ENCODE measurements around the gene SMIM29.

The SMIM29 gene

DNA sequence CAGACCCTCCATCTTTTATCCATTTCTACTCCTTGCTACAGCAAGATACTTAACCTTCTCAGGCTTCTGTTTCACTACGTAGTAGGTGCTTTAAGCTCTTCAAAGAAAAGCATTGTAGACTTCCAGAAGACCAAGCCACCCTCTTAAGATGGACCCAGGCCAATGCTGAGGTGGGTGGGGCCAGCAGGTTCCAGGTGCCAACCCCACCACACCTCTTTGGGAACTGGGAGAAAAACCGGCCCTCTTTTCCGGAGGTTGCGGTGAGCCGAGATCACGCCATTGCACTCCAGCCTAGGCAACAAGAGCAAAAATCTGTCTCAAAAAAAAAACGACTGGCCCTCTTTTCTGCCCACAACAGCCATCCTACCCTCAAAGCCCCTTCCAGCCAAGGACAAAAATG is 22.7 kb downstream of the SMIM29 start:
- Histone ChIP-seq H3K27me3 (replicated peaks; ENCODE audit: control insufficient read depth, insufficient read depth, low read length) (no peaks in the 10 kb centered on the region), H3K36me3 (ENCODE audit: control insufficient read depth, insufficient read depth, low read length) (no peaks in the 10 kb centered on the region), H3K4me3 (replicated peaks; ENCODE audit: low read depth, low read length) (no peak overlapping the region)
- TF ChIP-seq, protein P1, sequence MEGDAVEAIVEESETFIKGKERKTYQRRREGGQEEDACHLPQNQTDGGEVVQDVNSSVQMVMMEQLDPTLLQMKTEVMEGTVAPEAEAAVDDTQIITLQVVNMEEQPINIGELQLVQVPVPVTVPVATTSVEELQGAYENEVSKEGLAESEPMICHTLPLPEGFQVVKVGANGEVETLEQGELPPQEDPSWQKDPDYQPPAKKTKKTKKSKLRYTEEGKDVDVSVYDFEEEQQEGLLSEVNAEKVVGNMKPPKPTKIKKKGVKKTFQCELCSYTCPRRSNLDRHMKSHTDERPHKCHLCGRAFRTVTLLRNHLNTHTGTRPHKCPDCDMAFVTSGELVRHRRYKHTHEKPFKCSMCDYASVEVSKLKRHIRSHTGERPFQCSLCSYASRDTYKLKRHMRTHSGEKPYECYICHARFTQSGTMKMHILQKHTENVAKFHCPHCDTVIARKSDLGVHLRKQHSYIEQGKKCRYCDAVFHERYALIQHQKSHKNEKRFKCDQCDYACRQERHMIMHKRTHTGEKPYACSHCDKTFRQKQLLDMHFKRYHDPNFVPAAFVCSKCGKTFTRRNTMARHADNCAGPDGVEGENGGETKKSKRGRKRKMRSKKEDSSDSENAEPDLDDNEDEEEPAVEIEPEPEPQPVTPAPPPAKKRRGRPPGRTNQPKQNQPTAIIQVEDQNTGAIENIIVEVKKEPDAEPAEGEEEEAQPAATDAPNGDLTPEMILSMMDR (IDR thresholded peaks at IDR 0.05; ENCODE audit: insufficient read depth, low read length, poor library complexity, severe bottlenecking) = no peak
- DNase-seq (ENCODE audit: extremely low read depth, insufficient read length) = no peak

DNA sequence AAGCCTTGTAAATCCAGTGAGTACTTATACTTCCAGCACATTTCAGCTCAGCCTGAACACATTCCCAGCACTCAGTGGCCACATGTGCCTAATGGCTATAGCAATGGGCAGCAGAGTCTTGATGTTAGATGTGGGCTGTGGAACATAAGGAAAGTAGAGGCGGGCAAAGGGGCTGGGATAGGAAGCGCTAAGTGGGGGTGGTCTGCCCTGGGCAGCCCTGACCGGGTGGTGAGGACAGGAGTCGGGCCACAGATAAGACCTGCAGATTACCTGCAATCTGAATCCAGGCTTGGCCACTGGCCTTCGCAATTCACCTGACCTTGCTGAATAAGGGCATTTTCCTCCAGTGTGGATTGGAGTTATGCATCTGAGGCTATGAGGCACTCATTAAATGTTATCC is 23.3 kb downstream of the SMIM29 start:
- TF ChIP-seq, protein P1 (IDR thresholded peaks at IDR 0.05; ENCODE audit: insufficient read depth, low read length, poor library complexity, severe bottlenecking) = no peak
- no peak for DNase-seq (ENCODE audit: extremely low read depth, insufficient read length)
- Histone ChIP-seq H3K27me3 (replicated peaks; ENCODE audit: control insufficient read depth, insufficient read depth, low read length) (no peaks in the 10 kb centered on the region), H3K36me3 (ENCODE audit: control insufficient read depth, insufficient read depth, low read length) (no peaks in the 10 kb centered on the region), H3K4me3 (replicated peaks; ENCODE audit: low read depth, low read length) (no peak overlapping the region)

DNA sequence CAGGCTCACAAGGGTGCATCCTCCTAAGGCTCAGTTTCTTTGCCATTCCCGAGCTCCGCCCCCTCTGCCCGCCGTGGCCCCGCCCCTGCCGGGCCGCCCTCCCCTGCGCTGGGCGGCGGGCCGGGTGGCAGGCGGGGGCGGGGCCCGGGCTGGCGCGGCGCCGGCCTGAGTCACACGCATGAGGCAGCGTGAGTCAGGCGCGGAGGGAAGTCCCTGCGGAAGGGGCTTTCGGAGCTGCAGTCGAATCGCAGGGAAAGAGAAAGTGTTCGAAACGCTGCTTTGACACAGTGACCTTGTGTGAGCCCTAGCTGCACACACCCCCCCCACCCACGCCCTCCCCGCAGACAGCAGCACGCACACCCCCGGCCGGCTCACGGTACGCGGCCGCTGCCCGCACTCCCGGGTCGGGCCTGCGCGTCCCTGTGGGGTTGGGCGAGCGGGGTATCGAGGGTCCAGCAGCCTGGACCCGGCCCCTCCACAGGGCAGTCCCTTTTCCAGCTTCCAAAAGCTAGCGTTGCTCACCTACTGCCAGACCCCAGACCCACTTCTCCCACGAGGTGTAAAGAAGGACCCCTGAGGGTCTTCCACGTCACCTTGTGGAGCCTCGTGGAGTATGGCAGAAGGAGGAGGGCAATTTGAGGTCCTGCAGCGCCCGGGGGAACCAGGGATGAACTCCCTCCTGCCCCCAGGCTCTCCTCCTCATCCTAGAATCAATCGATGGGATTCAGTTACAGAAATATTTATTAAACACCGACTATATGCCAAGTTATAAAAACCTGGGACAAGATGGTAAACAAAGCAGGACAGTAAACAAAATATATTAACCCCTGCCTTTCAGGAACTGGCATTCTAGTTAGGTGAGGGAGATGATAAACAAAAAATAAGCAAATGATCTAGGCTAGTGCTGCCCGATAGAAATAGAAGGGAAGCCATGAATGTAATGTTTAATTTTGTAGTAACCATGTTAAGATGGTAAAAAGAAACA is 24.6 kb downstream of the SMIM29 start:
- Histone ChIP-seq H3K27me3 (replicated peaks; ENCODE audit: control insufficient read depth, insufficient read depth, low read length) (no peaks in the 10 kb centered on the region), H3K4me3 (replicated peaks; ENCODE audit: low read depth, low read length) (peak overlapping the region; percentile 68), H3K36me3 (ENCODE audit: control insufficient read depth, insufficient read depth, low read length) (no peaks in the 10 kb centered on the region)
- TF ChIP-seq, protein P1 (IDR thresholded peaks at IDR 0.05; ENCODE audit: insufficient read depth, low read length, poor library complexity, severe bottlenecking) = no peak
- DNase-seq (ENCODE audit: extremely low read depth, insufficient read length) = peak; percentile 92

DNA sequence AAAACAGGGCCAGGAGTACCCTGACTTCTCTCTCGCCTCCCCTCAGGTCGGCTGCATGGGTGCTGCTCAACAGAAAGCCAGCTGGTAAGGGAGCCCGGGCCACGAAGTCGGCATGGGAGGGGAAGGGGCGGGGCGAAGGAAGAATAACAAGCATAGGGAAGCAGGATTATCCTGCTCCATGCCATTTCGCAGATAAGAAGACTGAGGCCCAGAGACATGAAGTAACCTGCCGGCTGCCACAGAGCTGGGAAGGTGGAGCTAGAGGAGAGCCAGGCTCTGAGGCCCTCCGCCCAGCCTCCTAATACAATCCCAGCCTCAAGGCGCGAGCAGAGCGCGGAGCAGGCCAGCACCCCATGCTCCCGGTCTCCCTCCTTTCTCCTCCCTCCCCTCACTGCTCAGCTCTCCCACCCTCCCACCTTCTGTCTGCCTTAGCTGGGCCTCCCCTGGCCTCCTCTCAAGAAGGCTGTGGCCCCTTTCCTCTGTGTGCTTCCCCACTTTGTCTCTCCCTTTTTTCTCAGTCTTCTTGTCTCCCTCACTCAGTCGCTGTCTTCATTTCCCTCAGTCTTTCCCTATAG is 25.3 kb downstream of the SMIM29 start:
- DNase-seq (ENCODE audit: extremely low read depth, insufficient read length) = no peak
- Histone ChIP-seq H3K4me3 (replicated peaks; ENCODE audit: low read depth, low read length) (peak overlapping the region; percentile 19), H3K36me3 (ENCODE audit: control insufficient read depth, insufficient read depth, low read length) (no peaks in the 10 kb centered on the region), H3K27me3 (replicated peaks; ENCODE audit: control insufficient read depth, insufficient read depth, low read length) (no peaks in the 10 kb centered on the region)
- TF ChIP-seq, protein P1 (IDR thresholded peaks at IDR 0.05; ENCODE audit: insufficient read depth, low read length, poor library complexity, severe bottlenecking) = no peak

DNA sequence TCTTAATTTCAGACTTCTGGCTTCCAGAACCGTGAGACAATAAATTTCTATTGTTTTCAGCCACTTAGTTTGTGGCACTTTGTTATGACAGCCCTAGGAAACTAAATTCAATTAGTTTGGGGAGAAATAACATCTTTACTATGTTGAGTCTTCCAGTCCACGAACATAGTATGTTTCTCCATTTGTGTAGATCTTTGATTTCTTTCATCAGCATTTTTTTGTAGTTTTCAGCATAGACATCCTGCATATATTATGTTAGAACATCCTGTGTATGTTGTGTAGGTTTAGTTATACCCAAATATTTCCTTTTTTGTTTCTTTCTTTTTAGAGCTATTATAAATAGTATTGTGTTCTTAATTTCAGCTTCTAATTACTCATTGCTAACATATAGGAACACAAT is 30.1 kb downstream of the SMIM29 start:
- Histone ChIP-seq H3K4me3 (replicated peaks; ENCODE audit: low read depth, low read length) (no peak overlapping the region), H3K27me3 (replicated peaks; ENCODE audit: control insufficient read depth, insufficient read depth, low read length) (no peaks in the 10 kb centered on the region), H3K36me3 (ENCODE audit: control insufficient read depth, insufficient read depth, low read length) (no peaks in the 10 kb centered on the region)
- TF ChIP-seq, protein P1 (IDR thresholded peaks at IDR 0.05; ENCODE audit: insufficient read depth, low read length, poor library complexity, severe bottlenecking) = no peak
- no peak for DNase-seq (ENCODE audit: extremely low read depth, insufficient read length)
